ENCODE measurements around the gene CCDC34. TPM values are rescaled to one million over a fixed set of nuclear protein-coding genes. Genes with fewer than 3 reads are reported as not detected.
"Not testable (repeated sequence)": the region's sequence is repeated elsewhere in the genome, so short reads cannot be mapped to it uniquely, and the experiment has no call there.

The CCDC34 gene
- total and polyA plus RNA-seq, 7 experiments from 2014 or later, result 1.3 to 10.0 (median 2.3) TPM

- ChIA-PET POLR2A (no interaction called here), CTCF (no interaction called here)
- Mint-ChIP-seq H3K36me3 (peaks cover 0 to 7% (median 2%) of the 10 kb centered on the region in 5 donors), H3K9me3 (peaks cover 0 to 11% (median 4%) of the 10 kb centered on the region in 11 donors), H3K4me3 (no peak overlapping the region), H3K27ac (no peak overlapping the region), H3K27me3 (peaks cover 0 to under 1% (median 0%) of the 10 kb centered on the region in 5 donors), H3K4me1 (peaks cover 0 to 2% (median 0%) of the 10 kb centered on the region in 7 donors)
- no peak for DNase-seq
- no peak overlapping the region for H3K27ac ChIP-seq (ENCODE audit: low read depth, low read length)
- H3K36me3 ChIP-seq (ENCODE audit: control insufficient read depth in 2 of 3, insufficient read depth in 3 of 3, low read length in 3 of 3), result no peaks in the 10 kb centered on the region
- no peaks in the 10 kb centered on the region for H3K27me3 ChIP-seq (ENCODE audit: control insufficient read depth in 2 of 2, insufficient read depth in 2 of 2, low read length in 2 of 2)
- no peaks in the 10 kb centered on the region for H3K4me1 ChIP-seq (ENCODE audit: control insufficient read depth in 2 of 2, insufficient read depth in 2 of 2, low read length in 2 of 2)
- ATAC-seq, result no peak
- intact Hi-C loops (cut with micrococcal nuclease), result no loop called here
- H3K9me3 ChIP-seq (ENCODE audit: control insufficient read depth in 2 of 3, low read length in 3 of 3), result no peaks in the 10 kb centered on the region
- H3K4me3 ChIP-seq (ENCODE audit: low read length), result no peak overlapping the region
Measured at GRCh38 chr11:27328614-27329013, 34.4 kb downstream of the CCDC34 start.

- H3K36me3 Mint-ChIP-seq; H3K9me3 ChIP-seq (ENCODE audit: control insufficient read depth in 2 of 3, low read length in 3 of 3); ATAC-seq; H3K27me3 Mint-ChIP-seq; H3K36me3 ChIP-seq (ENCODE audit: control insufficient read depth in 2 of 3, insufficient read depth in 3 of 3, low read length in 3 of 3); H3K27ac Mint-ChIP-seq; H3K4me3 Mint-ChIP-seq; intact Hi-C loops (cut with micrococcal nuclease); H3K4me1 Mint-ChIP-seq; H3K4me1 ChIP-seq (ENCODE audit: control insufficient read depth in 2 of 2, insufficient read depth in 2 of 2, low read length in 2 of 2); H3K4me3 ChIP-seq (ENCODE audit: low read length); CTCF ChIA-PET; H3K27ac ChIP-seq (ENCODE audit: low read depth, low read length); DNase-seq; POLR2A ChIA-PET; H3K27me3 ChIP-seq (ENCODE audit: control insufficient read depth in 2 of 2, insufficient read depth in 2 of 2, low read length in 2 of 2): not testable (repeated sequence)
- H3K9me3 Mint-ChIP-seq, result peaks cover 0 to 11% (median 4%) of the 10 kb centered on the region in 11 donors
Measured at GRCh38 chr11:27327064-27327463, 36.0 kb downstream of the CCDC34 start.

- H3K27me3 Mint-ChIP-seq; H3K4me3 ChIP-seq (ENCODE audit: low read length); POLR2A ChIA-PET; H3K9me3 ChIP-seq (ENCODE audit: control insufficient read depth in 2 of 3, low read length in 3 of 3); H3K4me1 Mint-ChIP-seq; H3K4me1 ChIP-seq (ENCODE audit: control insufficient read depth in 2 of 2, insufficient read depth in 2 of 2, low read length in 2 of 2); H3K27me3 ChIP-seq (ENCODE audit: control insufficient read depth in 2 of 2, insufficient read depth in 2 of 2, low read length in 2 of 2); DNase-seq; CTCF ChIA-PET; H3K4me3 Mint-ChIP-seq; H3K36me3 Mint-ChIP-seq; H3K27ac ChIP-seq (ENCODE audit: low read depth, low read length); ATAC-seq; intact Hi-C loops (cut with micrococcal nuclease); H3K27ac Mint-ChIP-seq; H3K36me3 ChIP-seq (ENCODE audit: control insufficient read depth in 2 of 3, insufficient read depth in 3 of 3, low read length in 3 of 3): not testable (repeated sequence)
- peaks cover 0 to 11% (median 4%) of the 10 kb centered on the region in 11 donors for H3K9me3 Mint-ChIP-seq
Measured at GRCh38 chr11:27322196-27322595, 40.8 kb downstream of the CCDC34 start.

GRCh38 chr11:27321340-27321739 is 41.7 kb downstream of the CCDC34 start:
- H3K36me3 Mint-ChIP-seq; H3K4me3 ChIP-seq (ENCODE audit: low read length); H3K9me3 ChIP-seq (ENCODE audit: control insufficient read depth in 2 of 3, low read length in 3 of 3); H3K36me3 ChIP-seq (ENCODE audit: control insufficient read depth in 2 of 3, insufficient read depth in 3 of 3, low read length in 3 of 3); H3K27me3 ChIP-seq (ENCODE audit: control insufficient read depth in 2 of 2, insufficient read depth in 2 of 2, low read length in 2 of 2); intact Hi-C loops (cut with micrococcal nuclease); DNase-seq; POLR2A ChIA-PET; H3K4me3 Mint-ChIP-seq; CTCF ChIA-PET; H3K4me1 Mint-ChIP-seq; H3K27me3 Mint-ChIP-seq; ATAC-seq; H3K27ac Mint-ChIP-seq; H3K27ac ChIP-seq (ENCODE audit: low read depth, low read length); H3K4me1 ChIP-seq (ENCODE audit: control insufficient read depth in 2 of 2, insufficient read depth in 2 of 2, low read length in 2 of 2): not testable (repeated sequence)
- peaks cover 0 to 11% (median under 1%) of the 10 kb centered on the region in 11 donors for H3K9me3 Mint-ChIP-seq

GRCh38 chr11:27319072-27319471 is 43.9 kb downstream of the CCDC34 start:
- Histone ChIP-seq H3K27me3 (ENCODE audit: control insufficient read depth in 2 of 2, insufficient read depth in 2 of 2, low read length in 2 of 2) (no peaks in the 10 kb centered on the region), H3K27ac (ENCODE audit: low read depth, low read length) (no peak overlapping the region), H3K4me1 (ENCODE audit: control insufficient read depth in 2 of 2, insufficient read depth in 2 of 2, low read length in 2 of 2) (no peaks in the 10 kb centered on the region), H3K4me3 (ENCODE audit: low read length) (no peak overlapping the region), H3K36me3 (ENCODE audit: control insufficient read depth in 2 of 3, insufficient read depth in 3 of 3, low read length in 3 of 3) (no peaks in the 10 kb centered on the region), H3K9me3 (ENCODE audit: control insufficient read depth in 2 of 3, low read length in 3 of 3) (no peaks in the 10 kb centered on the region)
- DNase-seq, result no peak
- peaks cover 0 to 7% (median 4%) of the 10 kb centered on the region in 5 donors for H3K27me3 Mint-ChIP-seq
- peaks cover 0 to 2% (median 0%) of the 10 kb centered on the region in 7 donors for H3K4me1 Mint-ChIP-seq
- H3K27ac Mint-ChIP-seq, result no peak overlapping the region
- intact Hi-C loops (cut with micrococcal nuclease), result no loop called here
- no peaks in the 10 kb centered on the region for H3K9me3 Mint-ChIP-seq
- POLR2A ChIA-PET, result no interaction called here
- ATAC-seq, result no peak
- H3K36me3 Mint-ChIP-seq, result no peaks in the 10 kb centered on the region
- no peak overlapping the region for H3K4me3 Mint-ChIP-seq
- CTCF ChIA-PET, result no interaction called here

- ChIA-PET CTCF (no interaction called here), POLR2A (no interaction called here)
- Mint-ChIP-seq H3K27ac (no peak overlapping the region), H3K27me3 (peaks cover 0 to 7% (median 4%) of the 10 kb centered on the region in 5 donors), H3K4me1 (peaks cover 0 to 2% (median 0%) of the 10 kb centered on the region in 7 donors), H3K36me3 (no peaks in the 10 kb centered on the region), H3K9me3 (no peaks in the 10 kb centered on the region), H3K4me3 (no peak overlapping the region)
- H3K4me1 ChIP-seq (ENCODE audit: control insufficient read depth in 2 of 2, insufficient read depth in 2 of 2, low read length in 2 of 2), result no peaks in the 10 kb centered on the region
- H3K4me3 ChIP-seq (ENCODE audit: low read length), result no peak overlapping the region
- H3K27me3 ChIP-seq (ENCODE audit: control insufficient read depth in 2 of 2, insufficient read depth in 2 of 2, low read length in 2 of 2), result no peaks in the 10 kb centered on the region
- ATAC-seq (no peak), DNase-seq (no peak)
- H3K36me3 ChIP-seq (ENCODE audit: control insufficient read depth in 2 of 3, insufficient read depth in 3 of 3, low read length in 3 of 3), result no peaks in the 10 kb centered on the region
- no peaks in the 10 kb centered on the region for H3K9me3 ChIP-seq (ENCODE audit: control insufficient read depth in 2 of 3, low read length in 3 of 3)
- intact Hi-C loops (cut with micrococcal nuclease), result no loop called here
- no peak overlapping the region for H3K27ac ChIP-seq (ENCODE audit: low read depth, low read length)
Measured at GRCh38 chr11:27317751-27318150, 45.3 kb downstream of the CCDC34 start.

- H3K9me3 ChIP-seq (ENCODE audit: control insufficient read depth in 2 of 3, low read length in 3 of 3), result no peaks in the 10 kb centered on the region
- Mint-ChIP-seq H3K9me3 (no peaks in the 10 kb centered on the region), H3K4me1 (peaks cover 0 to 2% (median 0%) of the 10 kb centered on the region in 7 donors), H3K4me3 (no peak overlapping the region), H3K27ac (no peak overlapping the region), H3K36me3 (no peaks in the 10 kb centered on the region), H3K27me3 (peaks cover 0 to 5% (median 2%) of the 10 kb centered on the region in 5 donors)
- ATAC-seq (no peak), DNase-seq (no peak)
- H3K27me3 ChIP-seq (ENCODE audit: control insufficient read depth in 2 of 2, insufficient read depth in 2 of 2, low read length in 2 of 2), result no peaks in the 10 kb centered on the region
- CTCF ChIA-PET, result no interaction called here
- H3K36me3 ChIP-seq (ENCODE audit: control insufficient read depth in 2 of 3, insufficient read depth in 3 of 3, low read length in 3 of 3), result no peaks in the 10 kb centered on the region
- intact Hi-C loops (cut with micrococcal nuclease), result no loop called here
- H3K27ac ChIP-seq (ENCODE audit: low read depth, low read length), result no peak overlapping the region
- POLR2A ChIA-PET, result interaction anchor here (0.6 kb wide), 1 partner anchor 137 kb away, joined by 8 read pairs; no protein-coding TSS in a partner anchor
- H3K4me1 ChIP-seq (ENCODE audit: control insufficient read depth in 2 of 2, insufficient read depth in 2 of 2, low read length in 2 of 2), result no peaks in the 10 kb centered on the region
- no peak overlapping the region for H3K4me3 ChIP-seq (ENCODE audit: low read length)
Measured at GRCh38 chr11:27315836-27316235, 47.2 kb downstream of the CCDC34 start.

Measured in naive thymus-derived CD4-positive, alpha-beta T cell (primary cell).